ENCODE data around the gene MEGF9. TPM values are rescaled to one million over a fixed set of nuclear protein-coding genes. Genes with fewer than 3 reads are reported as not detected.
A peak's percentile ranks its signal among the peaks of the same experiment; 100 is the strongest.

MEGF9 gene
- total and polyA plus RNA-seq, 4 donors: 15.5 to 27.4 (median 19.3) TPM

DNA sequence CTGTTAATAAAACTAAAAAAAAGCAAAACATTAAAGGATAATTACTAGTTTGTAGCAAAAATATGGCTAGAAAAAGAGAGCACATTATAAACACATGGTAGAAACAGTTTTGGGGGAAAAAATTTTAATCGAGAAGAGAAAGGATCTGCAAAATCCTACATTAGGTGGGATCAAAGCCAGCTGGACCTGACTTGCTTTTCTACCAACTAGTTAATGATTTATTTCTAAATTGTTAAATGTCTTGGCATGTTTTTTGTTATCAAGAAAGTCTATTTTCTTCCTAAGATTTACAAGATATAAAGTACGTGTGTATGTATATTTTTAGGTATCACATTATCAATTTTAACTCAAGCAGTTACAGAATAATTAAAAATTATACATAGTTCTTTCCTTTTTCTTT lies 87.2 kb downstream of the MEGF9 start:
- 21% methylated on average over 2 of the region's 2 CpGs for WGBS
- TF ChIP-seq RXRA (IDR thresholded peaks at IDR 0.05): no peak
- TF ChIP-seq, protein P1, sequence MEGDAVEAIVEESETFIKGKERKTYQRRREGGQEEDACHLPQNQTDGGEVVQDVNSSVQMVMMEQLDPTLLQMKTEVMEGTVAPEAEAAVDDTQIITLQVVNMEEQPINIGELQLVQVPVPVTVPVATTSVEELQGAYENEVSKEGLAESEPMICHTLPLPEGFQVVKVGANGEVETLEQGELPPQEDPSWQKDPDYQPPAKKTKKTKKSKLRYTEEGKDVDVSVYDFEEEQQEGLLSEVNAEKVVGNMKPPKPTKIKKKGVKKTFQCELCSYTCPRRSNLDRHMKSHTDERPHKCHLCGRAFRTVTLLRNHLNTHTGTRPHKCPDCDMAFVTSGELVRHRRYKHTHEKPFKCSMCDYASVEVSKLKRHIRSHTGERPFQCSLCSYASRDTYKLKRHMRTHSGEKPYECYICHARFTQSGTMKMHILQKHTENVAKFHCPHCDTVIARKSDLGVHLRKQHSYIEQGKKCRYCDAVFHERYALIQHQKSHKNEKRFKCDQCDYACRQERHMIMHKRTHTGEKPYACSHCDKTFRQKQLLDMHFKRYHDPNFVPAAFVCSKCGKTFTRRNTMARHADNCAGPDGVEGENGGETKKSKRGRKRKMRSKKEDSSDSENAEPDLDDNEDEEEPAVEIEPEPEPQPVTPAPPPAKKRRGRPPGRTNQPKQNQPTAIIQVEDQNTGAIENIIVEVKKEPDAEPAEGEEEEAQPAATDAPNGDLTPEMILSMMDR (IDR thresholded peaks at IDR 0.05; ENCODE audit: low read depth, low read length, missing input control): no peak
- TF ChIP-seq, protein P2, sequence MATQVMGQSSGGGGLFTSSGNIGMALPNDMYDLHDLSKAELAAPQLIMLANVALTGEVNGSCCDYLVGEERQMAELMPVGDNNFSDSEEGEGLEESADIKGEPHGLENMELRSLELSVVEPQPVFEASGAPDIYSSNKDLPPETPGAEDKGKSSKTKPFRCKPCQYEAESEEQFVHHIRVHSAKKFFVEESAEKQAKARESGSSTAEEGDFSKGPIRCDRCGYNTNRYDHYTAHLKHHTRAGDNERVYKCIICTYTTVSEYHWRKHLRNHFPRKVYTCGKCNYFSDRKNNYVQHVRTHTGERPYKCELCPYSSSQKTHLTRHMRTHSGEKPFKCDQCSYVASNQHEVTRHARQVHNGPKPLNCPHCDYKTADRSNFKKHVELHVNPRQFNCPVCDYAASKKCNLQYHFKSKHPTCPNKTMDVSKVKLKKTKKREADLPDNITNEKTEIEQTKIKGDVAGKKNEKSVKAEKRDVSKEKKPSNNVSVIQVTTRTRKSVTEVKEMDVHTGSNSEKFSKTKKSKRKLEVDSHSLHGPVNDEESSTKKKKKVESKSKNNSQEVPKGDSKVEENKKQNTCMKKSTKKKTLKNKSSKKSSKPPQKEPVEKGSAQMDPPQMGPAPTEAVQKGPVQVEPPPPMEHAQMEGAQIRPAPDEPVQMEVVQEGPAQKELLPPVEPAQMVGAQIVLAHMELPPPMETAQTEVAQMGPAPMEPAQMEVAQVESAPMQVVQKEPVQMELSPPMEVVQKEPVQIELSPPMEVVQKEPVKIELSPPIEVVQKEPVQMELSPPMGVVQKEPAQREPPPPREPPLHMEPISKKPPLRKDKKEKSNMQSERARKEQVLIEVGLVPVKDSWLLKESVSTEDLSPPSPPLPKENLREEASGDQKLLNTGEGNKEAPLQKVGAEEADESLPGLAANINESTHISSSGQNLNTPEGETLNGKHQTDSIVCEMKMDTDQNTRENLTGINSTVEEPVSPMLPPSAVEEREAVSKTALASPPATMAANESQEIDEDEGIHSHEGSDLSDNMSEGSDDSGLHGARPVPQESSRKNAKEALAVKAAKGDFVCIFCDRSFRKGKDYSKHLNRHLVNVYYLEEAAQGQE (IDR thresholded peaks at IDR 0.05): no peak
- TF ChIP-seq HNF4G (IDR thresholded peaks at IDR 0.05): no peak
- TF ChIP-seq JUND (IDR thresholded peaks at IDR 0.05): no peak
- no peak for TF ChIP-seq FOXA1 (IDR thresholded peaks at IDR 0.05)
- TF ChIP-seq, protein P3, sequence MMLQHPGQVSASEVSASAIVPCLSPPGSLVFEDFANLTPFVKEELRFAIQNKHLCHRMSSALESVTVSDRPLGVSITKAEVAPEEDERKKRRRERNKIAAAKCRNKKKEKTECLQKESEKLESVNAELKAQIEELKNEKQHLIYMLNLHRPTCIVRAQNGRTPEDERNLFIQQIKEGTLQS (IDR thresholded peaks at IDR 0.05): no peak
- no peak for TF ChIP-seq GABPA (IDR thresholded peaks at IDR 0.05 in 1 of 2, conservative IDR thresholded peaks at IDR 0.05 in 1 of 2)
- no peak for TF ChIP-seq YY1 (IDR thresholded peaks at IDR 0.05)
- TF ChIP-seq, protein P4, sequence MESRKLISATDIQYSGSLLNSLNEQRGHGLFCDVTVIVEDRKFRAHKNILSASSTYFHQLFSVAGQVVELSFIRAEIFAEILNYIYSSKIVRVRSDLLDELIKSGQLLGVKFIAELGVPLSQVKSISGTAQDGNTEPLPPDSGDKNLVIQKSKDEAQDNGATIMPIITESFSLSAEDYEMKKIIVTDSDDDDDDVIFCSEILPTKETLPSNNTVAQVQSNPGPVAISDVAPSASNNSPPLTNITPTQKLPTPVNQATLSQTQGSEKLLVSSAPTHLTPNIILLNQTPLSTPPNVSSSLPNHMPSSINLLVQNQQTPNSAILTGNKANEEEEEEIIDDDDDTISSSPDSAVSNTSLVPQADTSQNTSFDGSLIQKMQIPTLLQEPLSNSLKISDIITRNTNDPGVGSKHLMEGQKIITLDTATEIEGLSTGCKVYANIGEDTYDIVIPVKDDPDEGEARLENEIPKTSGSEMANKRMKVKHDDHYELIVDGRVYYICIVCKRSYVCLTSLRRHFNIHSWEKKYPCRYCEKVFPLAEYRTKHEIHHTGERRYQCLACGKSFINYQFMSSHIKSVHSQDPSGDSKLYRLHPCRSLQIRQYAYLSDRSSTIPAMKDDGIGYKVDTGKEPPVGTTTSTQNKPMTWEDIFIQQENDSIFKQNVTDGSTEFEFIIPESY (IDR thresholded peaks at IDR 0.05): no peak
- TF ChIP-seq HNF4A (conservative IDR thresholded peaks at IDR 0.05): no peak
- TF ChIP-seq NR2F2 (IDR thresholded peaks at IDR 0.05): no peak
- TF ChIP-seq EGR1 (IDR thresholded peaks at IDR 0.05; ENCODE audit: low read depth in 2 of 2): no peak
- TF ChIP-seq, protein P5, sequence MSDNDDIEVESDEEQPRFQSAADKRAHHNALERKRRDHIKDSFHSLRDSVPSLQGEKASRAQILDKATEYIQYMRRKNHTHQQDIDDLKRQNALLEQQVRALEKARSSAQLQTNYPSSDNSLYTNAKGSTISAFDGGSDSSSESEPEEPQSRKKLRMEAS (IDR thresholded peaks at IDR 0.05): no peak
- no peak for DNase-seq (ENCODE audit: low spot score)
- Histone ChIP-seq H3K9ac (ENCODE audit: low read depth in 1 of 2, low read length in 2 of 2) (peak overlapping the region in 1 of 2 donors; percentile 66), H3K9me3 (ENCODE audit: control insufficient read depth in 4 of 4, low read length in 3 of 4) (no peaks in the 10 kb centered on the region), H3K27me3 (ENCODE audit: control insufficient read depth in 4 of 4, insufficient read depth in 4 of 4, low read length in 3 of 4) (no peaks in the 10 kb centered on the region), H3K27ac (ENCODE audit: low read depth in 1 of 2, low read length in 2 of 2) (peak overlapping the region; percentile 41 to 46), H3K36me3 (ENCODE audit: control insufficient read depth in 4 of 4, insufficient read depth in 3 of 4, low read depth in 1 of 4, low read length in 3 of 4) (peaks cover 0 to 4% (median 1%) of the 10 kb centered on the region in 4 donors), H3K4me1 (ENCODE audit: control insufficient read depth in 4 of 4, insufficient read depth in 4 of 4, low read length in 3 of 4) (peaks cover 9 to 31% (median 22%) of the 10 kb centered on the region in 4 donors), H3K4me3 (ENCODE audit: low read depth in 1 of 3, low read length in 3 of 3) (no peak overlapping the region)

DNA sequence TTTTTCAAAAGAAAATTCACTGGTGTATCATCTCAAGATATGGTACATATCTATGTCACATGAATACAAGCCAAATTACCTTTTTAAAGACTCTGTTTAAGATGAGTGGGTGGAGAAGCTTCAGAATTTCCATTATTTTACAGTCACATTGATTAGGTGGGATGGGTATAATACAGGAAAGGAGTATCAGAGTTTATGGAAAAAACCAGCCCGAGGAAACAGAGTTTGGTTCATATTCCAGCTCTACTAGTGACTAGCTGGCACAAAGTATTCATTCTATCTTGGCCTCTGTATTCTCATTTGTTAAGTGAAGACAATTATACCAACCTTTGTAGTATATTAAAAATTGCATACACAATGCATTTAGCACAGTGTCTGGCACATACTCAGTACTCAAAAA lies 87.8 kb downstream of the MEGF9 start:
- Histone ChIP-seq H3K4me3 (ENCODE audit: low read depth in 1 of 3, low read length in 3 of 3) (no peak overlapping the region), H3K9ac (ENCODE audit: low read depth in 1 of 2, low read length in 2 of 2) (peak overlapping the region in 1 of 2 donors; percentile 66), H3K27ac (ENCODE audit: low read depth in 1 of 2, low read length in 2 of 2) (peak overlapping the region in 1 of 2 donors; percentile 50), H3K4me1 (ENCODE audit: control insufficient read depth in 4 of 4, insufficient read depth in 4 of 4, low read length in 3 of 4) (peaks cover 9 to 31% (median 22%) of the 10 kb centered on the region in 4 donors), H3K27me3 (ENCODE audit: control insufficient read depth in 4 of 4, insufficient read depth in 4 of 4, low read length in 3 of 4) (no peaks in the 10 kb centered on the region), H3K36me3 (ENCODE audit: control insufficient read depth in 4 of 4, insufficient read depth in 3 of 4, low read depth in 1 of 4, low read length in 3 of 4) (peaks cover 2 to 8% (median 3%) of the 10 kb centered on the region in 4 donors), H3K9me3 (ENCODE audit: control insufficient read depth in 4 of 4, low read length in 3 of 4) (no peaks in the 10 kb centered on the region)
- WGBS: 37% methylated on average over 1 of the region's 1 CpG
- no peak for DNase-seq (ENCODE audit: low spot score)
- no peak for TF ChIP-seq YY1 (IDR thresholded peaks at IDR 0.05)
- no peak for TF ChIP-seq JUND (IDR thresholded peaks at IDR 0.05)
- no peak for TF ChIP-seq FOXA1 (IDR thresholded peaks at IDR 0.05)
- TF ChIP-seq, protein P2 (IDR thresholded peaks at IDR 0.05): no peak
